AML-193 (cell line): ENCODE data around the gene CEP112.
"Not testable (repeated sequence)": the region's sequence is repeated elsewhere in the genome, so short reads cannot be mapped to it uniquely, and the experiment has no call there.

Experiments used
- DNase-seq, 2 experiments: peaks; one replicate each; lab custom pipeline; 2025; lab: John Stamatoyannopoulos, UW

The CEP112 gene

GRCh38 chr17:66150708-66151107, 41.2 kb downstream of the CEP112 start:
- DNase-seq, result no peak

- DNase-seq, result no peak
These were observed 42.4 kb downstream of the CEP112 start for GRCh38 chr17:66149562-66149961.

- no peak for DNase-seq
These were observed 45.5 kb downstream of the CEP112 start for GRCh38 chr17:66146394-66146793.

GRCh38 chr17:66143657-66144282, 48.2 kb downstream of the CEP112 start:
- no peak for DNase-seq

GRCh38 chr17:66142428-66142827, 49.5 kb downstream of the CEP112 start:
- DNase-seq, result no peak

- no peak for DNase-seq
These were observed 53.8 kb downstream of the CEP112 start for GRCh38 chr17:66138120-66138519.

GRCh38 chr17:66135896-66136295, 56.0 kb downstream of the CEP112 start:
- DNase-seq, result no peak

- DNase-seq, result no peak
These were observed 56.7 kb downstream of the CEP112 start for GRCh38 chr17:66135219-66135618.

- no peak for DNase-seq
These were observed 62.2 kb downstream of the CEP112 start for GRCh38 chr17:66129759-66130158.

- DNase-seq, result no peak
These were observed 65.7 kb downstream of the CEP112 start for GRCh38 chr17:66126231-66126630.

GRCh38 chr17:66123163-66123562, 68.8 kb downstream of the CEP112 start:
- no peak for DNase-seq

GRCh38 chr17:66115246-66115645, 76.7 kb downstream of the CEP112 start:
- no peak for DNase-seq

GRCh38 chr17:66114609-66115008, 77.3 kb downstream of the CEP112 start:
- no peak for DNase-seq

- no peak for DNase-seq
These were observed 84.2 kb downstream of the CEP112 start for GRCh38 chr17:66107731-66108130.

- no peak for DNase-seq
These were observed 93.9 kb downstream of the CEP112 start for GRCh38 chr17:66098040-66098439.

- DNase-seq, result no peak
These were observed 97.2 kb downstream of the CEP112 start for GRCh38 chr17:66094727-66095126.

- no peak for DNase-seq
These were observed 100.4 kb downstream of the CEP112 start for GRCh38 chr17:66091445-66092080.

GRCh38 chr17:66089764-66090163, 102.2 kb downstream of the CEP112 start:
- DNase-seq, result no peak

GRCh38 chr17:66088173-66088572, 103.8 kb downstream of the CEP112 start:
- DNase-seq, result no peak

- no peak for DNase-seq
These were observed 104.9 kb downstream of the CEP112 start for GRCh38 chr17:66087073-66087472.

GRCh38 chr17:66085221-66085620, 106.7 kb downstream of the CEP112 start:
- no peak for DNase-seq

- not testable (repeated sequence) for DNase-seq
These were observed 111.3 kb downstream of the CEP112 start for GRCh38 chr17:66080670-66081069.

- no peak for DNase-seq
These were observed 115.3 kb downstream of the CEP112 start for GRCh38 chr17:66076546-66077190.
